MM.1S (cell line): ENCODE measurements around the gene LRMDA.

Experiments
- DNase-seq: peaks from one replicate; pipeline ENCODE4 v3.0.0-alpha.2; 2015
- H2AFZ ChIP-seq: fragments of 300-600 bp; sonication (generic); 2 replicates; pipeline ENCODE4 v1.6.0; 2016; ENCODE audit warnings: antibody characterized with exemption, low read length
- H3F3A ChIP-seq: fragments of 300-600 bp; sonication (generic); 2 replicates; pipeline ENCODE4 v1.6.1; 2016; ENCODE audit warnings: mild to moderate bottlenecking, antibody characterized with exemption, low read length, moderate library complexity, mixed read lengths; ENCODE audit not compliant: insufficient read depth
- H3K27ac ChIP-seq: fragments of 300-600 bp; sonication (generic); 2 replicates; pipeline ENCODE4 v1.5.1; 2016; ENCODE audit warnings: mild to moderate bottlenecking, low read length
- H3K27me3 ChIP-seq: fragments of 300-600 bp; sonication (generic); replicated peaks from 2 replicates; pipeline ENCODE4 v1.6.0; 2016; ENCODE audit warnings: low read length; ENCODE audit not compliant: insufficient read depth
- H3K36me3 ChIP-seq: fragments of 300-600 bp; sonication (generic); replicated peaks from 2 replicates; pipeline ENCODE4 v1.6.1; 2016; ENCODE audit warnings: mild to moderate bottlenecking, low read length, mixed read lengths; ENCODE audit not compliant: insufficient read depth
- H3K4me1 ChIP-seq: fragments of 300-600 bp; sonication (generic); 2 replicates; pipeline ENCODE4 v1.6.1; 2016; ENCODE audit warnings: low read length, mixed read lengths
- H3K4me2 ChIP-seq: fragments of 300-600 bp; sonication (generic); 2 replicates; pipeline ENCODE4 v1.6.0; 2016; ENCODE audit warnings: low read depth, low read length
- H3K4me3 ChIP-seq: fragments of 300-600 bp; sonication (generic); 2 replicates; pipeline ENCODE4 v1.5.1; 2016; ENCODE audit warnings: low read length, mixed read lengths
- H3K79me2 ChIP-seq: fragments of 300-600 bp; sonication (generic); 2 replicates; pipeline ENCODE4 v1.6.1; 2016; ENCODE audit warnings: mixed run types, low read length, mixed read lengths
- H3K9ac ChIP-seq: fragments of 300-600 bp; sonication (generic); 2 replicates; pipeline ENCODE4 v1.6.1; 2016; ENCODE audit warnings: low read length, mixed read lengths
- H3K9me2 ChIP-seq: fragments of 300-600 bp; sonication (generic); replicated peaks from 2 replicates; pipeline ENCODE4 v1.6.1; 2016; ENCODE audit warnings: mild to moderate bottlenecking, low read length, mixed read lengths; ENCODE audit not compliant: insufficient read depth
- H3K9me3 ChIP-seq: fragments of 300-600 bp; sonication (generic); replicated peaks from 2 replicates; pipeline ENCODE4 v1.6.1; 2016; ENCODE audit warnings: mild to moderate bottlenecking, low read length, mixed read lengths; ENCODE audit not compliant: insufficient read depth
- H4K20me1 ChIP-seq: fragments of 300-600 bp; sonication (generic); 2 replicates; pipeline ENCODE4 v1.6.1; 2016; ENCODE audit warnings: mild to moderate bottlenecking, low read length, moderate library complexity, mixed read lengths; ENCODE audit not compliant: insufficient read depth
- EZH2 ChIP-seq: fragments of 300-600 bp; sonication (generic); optimal IDR thresholded peaks from 2 replicates; pipeline ENCODE3; 2017; ENCODE audit warnings: low read depth, mild to moderate bottlenecking, antibody characterized with exemption, low read length, mixed read lengths
- EZH2phosphoT487 ChIP-seq: fragments of 300-600 bp; sonication (generic); IDR thresholded peaks from 2 replicates; pipeline ENCODE4 v1.6.1; 2018; ENCODE audit warnings: antibody characterized with exemption, low read length
- TF ChIP-seq, protein P1 (sequence below): fragments of 300-600 bp; sonication (generic); IDR thresholded peaks from 2 replicates; pipeline ENCODE4 v1.5.1; 2016; ENCODE audit warnings: antibody characterized with exemption, low read length, mixed read lengths

LRMDA gene

DNA sequence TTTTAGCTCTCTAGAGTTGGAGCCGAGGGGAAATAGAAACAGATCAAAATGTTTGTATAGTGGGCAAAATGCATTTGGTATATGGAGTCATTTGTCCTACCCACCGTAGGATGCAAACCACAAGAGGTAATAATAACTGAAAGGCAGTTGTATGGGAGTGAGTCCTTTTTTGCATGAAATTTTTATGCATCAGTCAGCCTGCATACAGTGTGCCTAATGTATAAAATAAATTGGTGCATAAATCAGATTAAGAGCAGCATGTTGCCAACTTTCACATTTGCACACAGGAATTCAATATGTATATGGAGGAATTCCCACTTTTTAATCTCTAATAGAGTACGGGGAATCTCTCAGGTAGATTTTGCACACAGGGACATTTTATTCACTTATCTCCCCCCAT is 262.8 kb downstream of the LRMDA start:
- TF ChIP-seq EZH2 (no peak), EZH2phosphoT487 (no peak)
- TF ChIP-seq, protein P1, sequence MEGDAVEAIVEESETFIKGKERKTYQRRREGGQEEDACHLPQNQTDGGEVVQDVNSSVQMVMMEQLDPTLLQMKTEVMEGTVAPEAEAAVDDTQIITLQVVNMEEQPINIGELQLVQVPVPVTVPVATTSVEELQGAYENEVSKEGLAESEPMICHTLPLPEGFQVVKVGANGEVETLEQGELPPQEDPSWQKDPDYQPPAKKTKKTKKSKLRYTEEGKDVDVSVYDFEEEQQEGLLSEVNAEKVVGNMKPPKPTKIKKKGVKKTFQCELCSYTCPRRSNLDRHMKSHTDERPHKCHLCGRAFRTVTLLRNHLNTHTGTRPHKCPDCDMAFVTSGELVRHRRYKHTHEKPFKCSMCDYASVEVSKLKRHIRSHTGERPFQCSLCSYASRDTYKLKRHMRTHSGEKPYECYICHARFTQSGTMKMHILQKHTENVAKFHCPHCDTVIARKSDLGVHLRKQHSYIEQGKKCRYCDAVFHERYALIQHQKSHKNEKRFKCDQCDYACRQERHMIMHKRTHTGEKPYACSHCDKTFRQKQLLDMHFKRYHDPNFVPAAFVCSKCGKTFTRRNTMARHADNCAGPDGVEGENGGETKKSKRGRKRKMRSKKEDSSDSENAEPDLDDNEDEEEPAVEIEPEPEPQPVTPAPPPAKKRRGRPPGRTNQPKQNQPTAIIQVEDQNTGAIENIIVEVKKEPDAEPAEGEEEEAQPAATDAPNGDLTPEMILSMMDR, result no peak
- H3K9me3 ChIP-seq, result no peaks in the 10 kb centered on the region
- H3K36me3 ChIP-seq, result no peaks in the 10 kb centered on the region
- no peak overlapping the region for H2AFZ ChIP-seq
- H3F3A ChIP-seq, result no peaks in the 10 kb centered on the region
- no peaks in the 10 kb centered on the region for H3K79me2 ChIP-seq
- H3K9ac ChIP-seq, result no peak overlapping the region
- H4K20me1 ChIP-seq, result no peaks in the 10 kb centered on the region
- H3K27ac ChIP-seq, result no peak overlapping the region
- no peak overlapping the region for H3K4me2 ChIP-seq
- DNase-seq, result no peak
- no peak overlapping the region for H3K4me3 ChIP-seq
- H3K4me1 ChIP-seq, result no peaks in the 10 kb centered on the region
- no peaks in the 10 kb centered on the region for H3K9me2 ChIP-seq
- H3K27me3 ChIP-seq, result no peaks in the 10 kb centered on the region

DNA sequence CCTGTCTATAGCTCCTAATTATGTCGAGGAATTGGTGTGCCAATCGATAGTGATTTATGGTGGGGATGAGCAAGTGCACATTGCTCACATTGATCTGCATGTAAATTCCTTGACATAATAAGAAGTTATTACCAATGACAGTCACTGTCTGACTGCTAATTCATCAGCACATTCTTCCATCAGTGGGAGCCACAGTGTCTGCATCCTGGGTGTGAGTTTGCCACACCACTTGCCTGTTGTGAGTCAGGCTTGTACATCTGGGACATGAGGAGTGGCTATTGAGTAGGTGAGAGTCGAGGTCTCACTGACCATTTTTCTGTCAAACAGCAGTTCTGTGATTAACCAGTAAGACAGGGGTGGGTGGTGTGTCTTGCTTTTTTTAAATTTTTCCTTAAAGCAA is 263.4 kb downstream of the LRMDA start:
- Histone ChIP-seq H3K27ac (no peak overlapping the region), H3K4me1 (no peaks in the 10 kb centered on the region), H3K9me2 (no peaks in the 10 kb centered on the region), H3K27me3 (no peaks in the 10 kb centered on the region), H3K36me3 (no peaks in the 10 kb centered on the region), H3K4me3 (no peak overlapping the region), H3K4me2 (no peak overlapping the region), H3F3A (no peaks in the 10 kb centered on the region), H3K79me2 (no peaks in the 10 kb centered on the region), H2AFZ (no peak overlapping the region), H3K9me3 (no peaks in the 10 kb centered on the region), H4K20me1 (no peaks in the 10 kb centered on the region), H3K9ac (no peak overlapping the region)
- TF ChIP-seq, protein P1, result no peak
- TF ChIP-seq EZH2phosphoT487 (no peak), EZH2 (no peak)
- DNase-seq, result no peak

DNA sequence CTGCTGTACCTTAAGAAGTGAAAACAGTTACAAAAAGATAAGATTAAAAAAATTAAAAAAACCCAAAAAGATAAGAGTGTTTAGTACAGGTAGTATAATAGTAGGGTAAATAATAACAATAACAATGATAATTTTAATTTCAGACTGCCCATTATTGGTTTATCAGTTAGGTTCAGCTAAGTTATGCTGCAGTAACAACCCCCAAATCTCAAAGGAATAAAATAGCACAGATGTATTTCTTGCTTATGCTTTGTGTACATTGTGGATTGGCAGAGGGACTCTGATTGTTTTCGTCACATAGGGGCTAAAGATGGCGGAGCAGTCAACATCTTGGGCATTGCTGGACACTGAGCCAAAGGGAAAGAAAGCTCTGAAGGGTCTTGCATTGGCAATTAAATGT is 264.6 kb downstream of the LRMDA start:
- H3K9me3 ChIP-seq, result no peaks in the 10 kb centered on the region
- H3K4me1 ChIP-seq, result no peaks in the 10 kb centered on the region
- no peak overlapping the region for H3K27ac ChIP-seq
- TF ChIP-seq, protein P1, result no peak
- no peak for TF ChIP-seq EZH2phosphoT487
- TF ChIP-seq EZH2, result no peak
- H3K9ac ChIP-seq, result no peak overlapping the region
- H2AFZ ChIP-seq, result no peak overlapping the region
- no peak for DNase-seq
- no peaks in the 10 kb centered on the region for H4K20me1 ChIP-seq
- H3F3A ChIP-seq, result no peaks in the 10 kb centered on the region
- H3K4me3 ChIP-seq, result no peak overlapping the region
- no peaks in the 10 kb centered on the region for H3K9me2 ChIP-seq
- no peaks in the 10 kb centered on the region for H3K36me3 ChIP-seq
- H3K4me2 ChIP-seq, result no peak overlapping the region
- no peaks in the 10 kb centered on the region for H3K79me2 ChIP-seq
- no peaks in the 10 kb centered on the region for H3K27me3 ChIP-seq
